Measurements from ENCODE around the gene CAMKK2.
"Not testable (repeated sequence)": the region's sequence is repeated elsewhere in the genome, so short reads cannot be mapped to it uniquely, and the experiment has no call there.

The CAMKK2 gene

DNA sequence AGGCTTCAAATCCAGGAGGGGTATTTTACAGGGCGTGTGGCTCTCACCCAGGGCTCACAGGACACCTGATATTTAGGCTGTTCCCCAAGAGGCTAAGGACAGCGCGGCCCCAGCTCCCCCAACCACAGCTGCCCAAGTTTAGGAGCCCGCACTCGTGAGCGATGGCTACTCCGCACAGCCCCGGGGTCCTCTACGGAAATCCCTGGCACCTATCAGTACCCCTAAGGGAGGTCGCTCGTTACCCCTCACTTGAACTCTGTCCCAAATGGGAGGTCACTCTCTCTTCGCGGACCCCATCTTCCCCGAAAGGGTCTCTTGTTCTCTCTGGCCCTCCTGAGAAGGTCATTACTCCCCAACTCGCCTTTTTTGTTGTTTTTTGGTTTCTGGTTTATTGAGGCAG, 87.3 kb downstream of the CAMKK2 start:
- H3K23ac ChIP-seq (ENCODE audit: low read length) = no peak overlapping the region
- H3K18ac ChIP-seq (ENCODE audit: low read length) = no peak overlapping the region
- H3K27ac ChIP-seq (ENCODE audit: low read depth, low read length) = no peak overlapping the region
- no peak overlapping the region for H3K14ac ChIP-seq (ENCODE audit: low read length)
- H2BK12ac ChIP-seq (ENCODE audit: low read length) = no peak overlapping the region
- peaks cover 8% of the 10 kb centered on the region for H3K79me1 ChIP-seq (ENCODE audit: low read length)
- peak overlapping the region; percentile 39 for H2AFZ ChIP-seq (ENCODE audit: insufficient read depth, low read length, poor library complexity)
- H4K91ac ChIP-seq (ENCODE audit: low read depth, low read length) = peak overlapping the region; percentile 48
- no peak overlapping the region for H2AK5ac ChIP-seq (ENCODE audit: low read length)
- peak overlapping the region; percentile 62 for H4K8ac ChIP-seq (ENCODE audit: low read depth, low read length)
- no peak for DNase-seq
- peak overlapping the region; percentile 61 for H3K4me2 ChIP-seq (ENCODE audit: low read length)
- H3K79me2 ChIP-seq (ENCODE audit: control insufficient read depth, insufficient read depth, low read length, poor library complexity) = peaks cover 7% of the 10 kb centered on the region
- no peak overlapping the region for H3K4ac ChIP-seq (ENCODE audit: low read depth, low read length)
- peak overlapping the region; percentile 39 for H2BK120ac ChIP-seq (ENCODE audit: insufficient read depth, low read length, poor library complexity)
- peak overlapping the region; percentile 57 for H3K4me3 ChIP-seq (ENCODE audit: low read depth, low read length)
- H3K9ac ChIP-seq (ENCODE audit: low read length) = no peak overlapping the region
- peak overlapping the region; percentile 0 for H2BK5ac ChIP-seq (ENCODE audit: low read depth, low read length, poor library complexity)
- no peaks in the 10 kb centered on the region for H3K27me3 ChIP-seq (ENCODE audit: insufficient read depth, low read length)
- no peaks in the 10 kb centered on the region for H3K36me3 ChIP-seq (ENCODE audit: control insufficient read depth in 1 of 2, insufficient read depth in 2 of 2, low read length in 2 of 2)
- WGBS (ENCODE audit: extremely low coverage, insufficient coverage, insufficient read length) = no CpG with 5 or more reads among the region's 15 CpGs
- no peak overlapping the region for H4K12ac ChIP-seq (ENCODE audit: low read depth, low read length)
- no peaks in the 10 kb centered on the region for H3K9me3 ChIP-seq (ENCODE audit: insufficient read depth, low read depth, low read length)
- H3K4me1 ChIP-seq (ENCODE audit: control insufficient read depth in 1 of 2, insufficient read depth in 2 of 2, low read length in 2 of 2) = peaks cover 0 to 2% of the 10 kb centered on the region in 2 experiments

DNA sequence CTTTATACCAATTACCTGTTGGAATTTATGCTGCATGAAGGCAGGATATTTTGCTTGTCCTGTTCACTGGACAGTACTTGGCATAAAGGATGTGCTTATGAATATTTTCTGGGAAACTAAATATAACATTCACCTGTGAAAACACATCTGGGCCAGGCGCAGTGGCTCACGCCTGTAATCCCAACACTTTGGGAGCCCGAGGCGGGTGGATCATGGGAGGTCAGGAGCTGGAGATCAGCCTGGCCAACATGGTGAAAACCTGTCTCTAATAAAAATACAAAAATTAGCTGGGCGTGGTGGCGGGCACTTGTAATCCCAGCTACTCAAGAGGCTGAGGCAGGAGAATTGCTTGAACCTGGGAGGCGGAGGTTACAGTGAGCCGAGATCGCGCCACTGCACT, 87.9 kb downstream of the CAMKK2 start:
- H3K27me3 ChIP-seq (ENCODE audit: insufficient read depth, low read length); H3K18ac ChIP-seq (ENCODE audit: low read length); H2BK120ac ChIP-seq (ENCODE audit: insufficient read depth, low read length, poor library complexity); H2AK5ac ChIP-seq (ENCODE audit: low read length); H2AFZ ChIP-seq (ENCODE audit: insufficient read depth, low read length, poor library complexity); H2BK5ac ChIP-seq (ENCODE audit: low read depth, low read length, poor library complexity); H3K9ac ChIP-seq (ENCODE audit: low read length); H3K4me2 ChIP-seq (ENCODE audit: low read length); H3K4me1 ChIP-seq (ENCODE audit: control insufficient read depth in 1 of 2, insufficient read depth in 2 of 2, low read length in 2 of 2); H3K79me1 ChIP-seq (ENCODE audit: low read length); H3K14ac ChIP-seq (ENCODE audit: low read length); H3K27ac ChIP-seq (ENCODE audit: low read depth, low read length); DNase-seq; H3K9me3 ChIP-seq (ENCODE audit: insufficient read depth, low read depth, low read length); H3K36me3 ChIP-seq (ENCODE audit: control insufficient read depth in 1 of 2, insufficient read depth in 2 of 2, low read length in 2 of 2); H4K8ac ChIP-seq (ENCODE audit: low read depth, low read length); H3K23ac ChIP-seq (ENCODE audit: low read length); H4K12ac ChIP-seq (ENCODE audit: low read depth, low read length); H4K91ac ChIP-seq (ENCODE audit: low read depth, low read length); H3K4ac ChIP-seq (ENCODE audit: low read depth, low read length); H3K4me3 ChIP-seq (ENCODE audit: low read depth, low read length); H3K79me2 ChIP-seq (ENCODE audit: control insufficient read depth, insufficient read depth, low read length, poor library complexity); H2BK12ac ChIP-seq (ENCODE audit: low read length): not testable (repeated sequence)
- no CpG with 5 or more reads among the region's 10 CpGs for WGBS (ENCODE audit: extremely low coverage, insufficient coverage, insufficient read length)

DNA sequence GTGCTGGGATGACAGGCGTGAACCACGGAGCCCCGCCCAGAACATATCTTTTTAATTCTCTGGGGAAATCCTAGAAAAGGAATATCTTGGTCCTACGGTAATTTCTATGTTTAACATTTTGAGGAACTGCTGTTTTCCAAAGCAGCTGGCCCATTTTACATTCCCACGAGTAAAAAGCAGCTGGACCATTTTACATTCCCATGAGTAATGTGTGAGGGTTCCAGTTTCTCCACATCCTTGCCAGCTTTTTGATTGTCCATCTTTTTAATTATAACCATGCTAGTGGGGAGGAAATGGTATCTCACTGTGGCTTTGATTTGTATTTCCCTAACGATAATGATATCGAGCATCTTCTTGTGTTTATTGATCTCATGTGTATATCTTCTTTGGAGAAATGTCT, 91.0 kb downstream of the CAMKK2 start:
- H3K4me2 ChIP-seq (ENCODE audit: low read length) = no peak overlapping the region
- H3K27me3 ChIP-seq (ENCODE audit: insufficient read depth, low read length) = no peaks in the 10 kb centered on the region
- no peaks in the 10 kb centered on the region for H3K36me3 ChIP-seq (ENCODE audit: control insufficient read depth in 1 of 2, insufficient read depth in 2 of 2, low read length in 2 of 2)
- no peak overlapping the region for H2BK12ac ChIP-seq (ENCODE audit: low read length)
- H3K14ac ChIP-seq (ENCODE audit: low read length) = no peak overlapping the region
- no peak overlapping the region for H4K8ac ChIP-seq (ENCODE audit: low read depth, low read length)
- peaks cover 0 to 2% of the 10 kb centered on the region in 2 experiments for H3K4me1 ChIP-seq (ENCODE audit: control insufficient read depth in 1 of 2, insufficient read depth in 2 of 2, low read length in 2 of 2)
- H3K4ac ChIP-seq (ENCODE audit: low read depth, low read length) = no peak overlapping the region
- peaks cover 6% of the 10 kb centered on the region for H3K79me2 ChIP-seq (ENCODE audit: control insufficient read depth, insufficient read depth, low read length, poor library complexity)
- H2AFZ ChIP-seq (ENCODE audit: insufficient read depth, low read length, poor library complexity) = no peak overlapping the region
- no peaks in the 10 kb centered on the region for H3K9me3 ChIP-seq (ENCODE audit: insufficient read depth, low read depth, low read length)
- peaks cover 6% of the 10 kb centered on the region for H3K79me1 ChIP-seq (ENCODE audit: low read length)
- H3K9ac ChIP-seq (ENCODE audit: low read length) = no peak overlapping the region
- no peak overlapping the region for H2AK5ac ChIP-seq (ENCODE audit: low read length)
- H3K27ac ChIP-seq (ENCODE audit: low read depth, low read length) = no peak overlapping the region
- no peak overlapping the region for H3K23ac ChIP-seq (ENCODE audit: low read length)
- no peak overlapping the region for H3K18ac ChIP-seq (ENCODE audit: low read length)
- no CpG with 5 or more reads among the region's 7 CpGs for WGBS (ENCODE audit: extremely low coverage, insufficient coverage, insufficient read length)
- H3K4me3 ChIP-seq (ENCODE audit: low read depth, low read length) = no peak overlapping the region
- DNase-seq = peak in 1 of 2 donors; percentile 50
- H2BK5ac ChIP-seq (ENCODE audit: low read depth, low read length, poor library complexity) = no peak overlapping the region
- no peak overlapping the region for H4K91ac ChIP-seq (ENCODE audit: low read depth, low read length)
- no peak overlapping the region for H2BK120ac ChIP-seq (ENCODE audit: insufficient read depth, low read length, poor library complexity)
- no peak overlapping the region for H4K12ac ChIP-seq (ENCODE audit: low read depth, low read length)

DNA sequence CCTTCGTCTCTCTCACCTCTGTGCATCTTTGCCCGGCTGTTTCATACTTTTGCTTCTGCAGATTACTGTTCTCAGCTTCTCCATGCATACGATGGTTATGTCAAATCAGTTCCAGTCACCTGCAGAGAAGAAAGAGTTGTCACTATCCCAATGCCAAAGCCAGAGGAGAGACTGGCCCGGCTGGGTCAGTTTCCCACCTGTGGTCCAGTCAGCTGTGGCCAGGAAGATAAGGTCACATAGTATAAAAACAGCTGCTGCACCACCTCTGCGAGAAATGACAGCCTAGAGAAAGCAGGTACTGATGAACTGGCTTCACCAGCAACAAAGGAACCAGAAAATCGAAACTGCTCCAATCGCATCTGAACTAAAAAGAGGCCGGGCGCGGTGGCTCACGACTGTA, 93.0 kb downstream of the CAMKK2 start:
- Histone ChIP-seq H3K4ac (ENCODE audit: low read depth, low read length) (no peak overlapping the region), H4K8ac (ENCODE audit: low read depth, low read length) (no peak overlapping the region), H3K14ac (ENCODE audit: low read length) (no peak overlapping the region), H3K23ac (ENCODE audit: low read length) (no peak overlapping the region), H4K91ac (ENCODE audit: low read depth, low read length) (no peak overlapping the region), H3K18ac (ENCODE audit: low read length) (no peak overlapping the region), H2BK120ac (ENCODE audit: insufficient read depth, low read length, poor library complexity) (no peak overlapping the region), H3K4me1 (ENCODE audit: control insufficient read depth in 1 of 2, insufficient read depth in 2 of 2, low read length in 2 of 2) (no peaks in the 10 kb centered on the region), H3K36me3 (ENCODE audit: control insufficient read depth in 1 of 2, insufficient read depth in 2 of 2, low read length in 2 of 2) (no peaks in the 10 kb centered on the region), H3K79me1 (ENCODE audit: low read length) (no peaks in the 10 kb centered on the region), H2AK5ac (ENCODE audit: low read length) (no peak overlapping the region), H2AFZ (ENCODE audit: insufficient read depth, low read length, poor library complexity) (no peak overlapping the region), H2BK5ac (ENCODE audit: low read depth, low read length, poor library complexity) (no peak overlapping the region), H3K27ac (ENCODE audit: low read depth, low read length) (no peak overlapping the region), H3K79me2 (ENCODE audit: control insufficient read depth, insufficient read depth, low read length, poor library complexity) (no peaks in the 10 kb centered on the region), H2BK12ac (ENCODE audit: low read length) (no peak overlapping the region), H3K4me3 (ENCODE audit: low read depth, low read length) (no peak overlapping the region), H3K9ac (ENCODE audit: low read length) (no peak overlapping the region), H3K9me3 (ENCODE audit: insufficient read depth, low read depth, low read length) (no peaks in the 10 kb centered on the region), H3K27me3 (ENCODE audit: insufficient read depth, low read length) (no peaks in the 10 kb centered on the region), H4K12ac (ENCODE audit: low read depth, low read length) (no peak overlapping the region), H3K4me2 (ENCODE audit: low read length) (no peak overlapping the region)
- WGBS (ENCODE audit: extremely low coverage, insufficient coverage, insufficient read length) = no CpG with 5 or more reads among the region's 11 CpGs
- DNase-seq = peak in 1 of 2 donors; percentile 24

All from trophoblast cell (in vitro differentiated cells and primary cell).